Measurements from ENCODE around the gene MAEA. TPM values are rescaled to one million over a fixed set of nuclear protein-coding genes. Genes with fewer than 3 reads are reported as not detected.
A peak's percentile ranks its signal among the peaks of the same experiment; 100 is the strongest.
"Not testable (repeated sequence)": the region's sequence is repeated elsewhere in the genome, so short reads cannot be mapped to it uniquely, and the experiment has no call there.

The MAEA gene
- total RNA-seq, 1 experiment from 2014 or later: 19.1 TPM

GRCh38 chr4:1325681-1326635 lies 36.3 kb downstream of the MAEA start:
- in situ Hi-C loops (cut with HindIII; ENCODE audit: low pct_unique_long_range_greater_than_20kb, low sequenced_read_pairs): no loop called here
- DNase-seq (ENCODE audit: low read depth): no peak

GRCh38 chr4:1326751-1327525 lies 37.2 kb downstream of the MAEA start:
- in situ Hi-C loops (cut with HindIII; ENCODE audit: low pct_unique_long_range_greater_than_20kb, low sequenced_read_pairs): no loop called here
- DNase-seq (ENCODE audit: low read depth): no peak

DNA sequence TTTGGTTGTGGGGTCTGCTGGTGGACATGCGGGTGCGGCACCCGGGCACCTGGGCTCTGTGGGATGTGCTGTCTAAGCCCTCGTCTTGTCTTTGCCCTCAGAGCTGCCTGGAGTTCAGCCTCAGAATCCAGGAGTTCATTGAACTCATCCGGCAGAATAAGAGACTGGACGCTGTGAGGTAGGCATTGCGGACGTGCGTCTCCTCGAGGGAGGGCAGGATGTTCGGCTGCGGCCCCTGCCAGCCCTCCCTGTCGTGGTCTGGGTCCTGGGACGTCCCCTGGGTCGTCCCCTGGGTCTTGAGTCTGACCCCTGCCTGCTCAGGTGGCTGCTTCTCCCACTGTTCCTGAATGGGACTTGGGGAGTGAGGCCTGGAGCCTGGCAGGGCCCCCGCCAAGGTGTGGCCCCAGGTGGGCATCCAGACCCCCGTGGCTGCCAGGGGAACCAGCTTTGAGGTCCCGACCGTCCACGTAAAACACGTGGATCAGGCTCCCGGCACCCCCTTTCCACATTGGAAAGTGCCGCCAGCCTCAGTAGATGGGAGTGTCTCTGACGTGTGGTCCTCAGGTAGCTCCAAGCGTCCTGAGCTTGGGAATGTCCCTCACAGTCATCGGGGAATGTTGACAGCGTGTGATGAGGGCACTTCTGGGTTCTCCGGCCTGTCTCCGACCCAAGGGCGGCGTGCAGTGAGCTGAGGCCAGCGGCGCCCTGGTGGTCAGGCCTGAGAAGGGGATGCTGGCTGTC lies 38.0 kb downstream of the MAEA start:
- in situ Hi-C loops (cut with HindIII; ENCODE audit: low pct_unique_long_range_greater_than_20kb, low sequenced_read_pairs): no loop called here
- DNase-seq (ENCODE audit: low read depth): no peak

- in situ Hi-C loops (cut with HindIII; ENCODE audit: low pct_unique_long_range_greater_than_20kb, low sequenced_read_pairs): no loop called here
- DNase-seq (ENCODE audit: low read depth): no peak
Observed at GRCh38 chr4:1328267-1329155, 38.8 kb downstream of the MAEA start.

DNA sequence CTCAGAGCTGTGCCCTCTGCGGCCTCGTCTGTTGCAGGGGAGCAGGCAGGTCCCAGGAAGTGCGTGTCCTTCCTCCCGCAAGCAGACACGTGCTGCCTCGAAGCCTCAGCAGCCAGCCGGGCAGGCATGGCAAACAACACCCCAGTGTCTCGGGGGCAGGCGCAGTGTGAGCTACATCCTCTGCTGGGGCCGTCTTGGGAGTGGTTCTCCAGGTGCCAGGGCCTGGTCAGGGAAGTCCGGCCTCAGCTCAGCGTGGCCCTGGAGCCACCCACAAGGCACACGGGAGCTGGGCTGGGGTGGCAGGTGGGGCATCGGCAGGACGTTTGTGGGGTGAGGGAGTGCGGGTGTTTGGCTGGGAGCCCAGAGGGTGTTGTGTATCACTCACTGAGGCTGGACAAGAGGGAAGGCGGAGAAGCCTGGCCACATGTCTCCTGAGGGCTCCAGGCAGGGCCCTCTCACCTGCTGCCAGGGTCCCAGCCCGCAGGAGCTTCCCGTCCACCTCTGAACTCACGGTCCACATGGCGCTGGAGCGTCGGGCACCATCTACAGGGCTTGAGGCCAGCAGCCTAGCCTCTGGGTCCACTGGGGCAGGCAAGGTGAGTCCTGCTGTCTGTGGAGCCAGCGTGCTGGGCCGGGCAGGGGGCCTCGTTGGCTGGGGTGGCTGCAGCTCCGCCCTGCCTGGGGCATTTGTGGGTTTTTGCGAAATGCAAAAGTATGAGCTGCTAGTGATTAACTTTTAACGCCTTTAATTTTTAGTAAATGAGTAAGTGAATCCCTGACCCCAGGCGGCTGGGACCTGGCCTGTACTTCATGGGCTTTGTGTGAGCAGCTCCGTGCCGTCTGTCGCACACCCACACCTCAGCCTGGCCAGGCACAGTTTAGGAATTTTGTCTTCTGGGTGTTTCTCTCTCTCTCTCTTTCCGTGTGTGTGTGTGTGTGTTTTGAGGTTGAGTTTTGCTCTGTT lies 40.0 kb downstream of the MAEA start:
- in situ Hi-C loops (cut with HindIII; ENCODE audit: low pct_unique_long_range_greater_than_20kb, low sequenced_read_pairs): no loop called here
- no peak for DNase-seq (ENCODE audit: low read depth)

DNA sequence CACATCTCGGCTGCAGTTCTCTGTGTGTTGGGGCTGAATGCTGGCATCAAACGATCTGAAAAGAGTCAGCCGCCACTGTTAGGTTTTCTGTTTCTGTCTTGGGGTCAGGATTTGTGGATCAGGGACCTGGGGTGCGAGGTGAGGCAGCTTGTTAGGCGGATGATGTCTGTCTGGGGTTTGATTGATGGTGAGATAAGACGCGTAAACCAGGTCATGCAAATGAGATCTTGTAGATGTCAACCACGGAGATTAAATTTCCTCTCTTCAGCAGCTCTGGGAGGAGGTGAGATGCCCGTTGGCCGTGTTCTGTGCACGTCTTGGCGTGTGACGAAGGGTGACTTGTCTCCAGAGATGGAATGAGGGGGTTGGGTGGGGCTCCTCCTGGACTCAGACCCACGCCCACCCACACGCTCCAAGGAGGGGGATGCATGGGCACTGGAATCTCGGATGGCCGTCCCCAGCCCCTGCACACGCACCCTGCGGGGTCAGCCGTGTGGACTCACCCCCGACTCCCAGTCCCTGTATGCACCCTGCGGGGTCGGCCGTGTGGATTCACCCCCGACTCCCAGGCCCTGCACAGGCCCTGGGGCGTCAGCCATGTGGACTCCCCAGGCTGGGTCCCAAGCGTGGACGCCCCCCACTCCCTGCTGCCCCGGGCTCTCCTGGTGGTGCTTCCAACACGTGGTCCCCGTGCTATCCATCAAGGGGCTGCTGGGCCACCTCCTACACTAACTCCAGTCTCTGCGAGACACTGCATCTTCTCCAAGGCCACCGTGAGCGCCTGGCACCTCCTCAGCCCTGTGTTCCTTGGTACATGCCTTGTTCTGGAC lies 41.3 kb downstream of the MAEA start:
- in situ Hi-C loops (cut with HindIII; ENCODE audit: low pct_unique_long_range_greater_than_20kb, low sequenced_read_pairs): no loop called here
- DNase-seq (ENCODE audit: low read depth): no peak

GRCh38 chr4:1331591-1332353 lies 42.1 kb downstream of the MAEA start:
- DNase-seq (ENCODE audit: low read depth): no peak
- in situ Hi-C loops (cut with HindIII; ENCODE audit: low pct_unique_long_range_greater_than_20kb, low sequenced_read_pairs): no loop called here

DNA sequence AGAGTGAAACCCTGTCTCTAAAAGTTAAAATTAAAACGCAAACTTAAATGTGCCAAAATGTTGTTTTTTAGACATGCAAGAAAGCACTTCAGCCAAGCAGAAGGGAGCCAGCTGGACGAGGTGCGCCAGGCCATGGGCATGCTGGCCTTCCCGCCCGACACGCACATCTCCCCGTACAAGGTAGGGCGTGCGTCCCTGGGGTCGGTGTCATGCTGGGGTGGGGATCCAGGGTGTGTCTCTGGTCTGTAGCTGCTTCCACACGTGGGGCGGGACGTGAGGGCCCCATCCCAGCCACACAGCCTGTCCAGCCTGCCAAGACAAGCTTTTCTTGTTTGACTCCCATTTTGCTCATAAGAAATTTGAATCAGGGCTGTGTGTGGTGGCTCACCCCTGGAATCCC lies 43.0 kb downstream of the MAEA start:
- no peak for DNase-seq (ENCODE audit: low read depth)
- in situ Hi-C loops (cut with HindIII; ENCODE audit: low pct_unique_long_range_greater_than_20kb, low sequenced_read_pairs): no loop called here

- DNase-seq (ENCODE audit: low read depth): no peak
- in situ Hi-C loops (cut with HindIII; ENCODE audit: low pct_unique_long_range_greater_than_20kb, low sequenced_read_pairs): no loop called here
Observed at GRCh38 chr4:1333256-1333655, 43.6 kb downstream of the MAEA start.

DNA sequence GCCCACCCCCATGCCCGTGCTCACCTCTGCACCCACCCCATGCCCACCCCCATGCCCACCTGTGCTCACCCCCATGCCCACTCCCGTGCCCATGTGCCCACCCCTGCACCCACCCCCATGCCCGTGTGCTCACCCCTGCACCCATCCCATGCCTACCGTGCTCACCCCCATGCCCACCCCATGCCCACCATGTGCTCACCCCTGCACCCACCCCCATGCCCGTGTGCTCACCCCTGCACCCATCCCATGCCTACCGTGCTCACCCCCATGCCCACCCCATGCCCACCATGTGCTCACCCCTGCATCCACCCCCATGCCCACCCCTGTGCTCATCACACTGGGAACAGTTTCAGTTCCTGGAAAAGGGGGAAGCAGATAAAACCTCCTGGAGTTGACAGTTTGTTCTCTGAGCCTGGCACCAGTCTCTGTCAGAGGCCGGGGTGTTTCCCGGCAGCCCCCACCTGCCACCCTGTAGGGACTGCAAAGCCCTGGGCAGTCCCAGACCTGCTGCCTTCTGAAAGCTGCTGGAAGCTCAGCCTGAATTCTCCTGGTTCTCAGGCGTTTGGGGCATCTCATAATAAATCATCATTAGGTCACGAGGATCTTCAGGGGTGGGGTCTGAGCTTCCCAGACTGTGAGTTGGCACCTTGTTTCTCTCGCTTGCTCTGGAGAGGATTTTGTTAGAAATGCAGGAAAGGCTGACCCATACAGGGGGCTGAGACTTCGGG lies 44.3 kb downstream of the MAEA start:
- DNase-seq (ENCODE audit: low read depth); in situ Hi-C loops (cut with HindIII; ENCODE audit: low pct_unique_long_range_greater_than_20kb, low sequenced_read_pairs): not testable (repeated sequence)

- in situ Hi-C loops (cut with HindIII; ENCODE audit: low pct_unique_long_range_greater_than_20kb, low sequenced_read_pairs): no loop called here
- no peak for DNase-seq (ENCODE audit: low read depth)
Observed at GRCh38 chr4:1334579-1334895, 44.8 kb downstream of the MAEA start.

- DNase-seq (ENCODE audit: low read depth); in situ Hi-C loops (cut with HindIII; ENCODE audit: low pct_unique_long_range_greater_than_20kb, low sequenced_read_pairs): not testable (repeated sequence)
Observed at GRCh38 chr4:1335193-1335883, 45.6 kb downstream of the MAEA start.

DNA sequence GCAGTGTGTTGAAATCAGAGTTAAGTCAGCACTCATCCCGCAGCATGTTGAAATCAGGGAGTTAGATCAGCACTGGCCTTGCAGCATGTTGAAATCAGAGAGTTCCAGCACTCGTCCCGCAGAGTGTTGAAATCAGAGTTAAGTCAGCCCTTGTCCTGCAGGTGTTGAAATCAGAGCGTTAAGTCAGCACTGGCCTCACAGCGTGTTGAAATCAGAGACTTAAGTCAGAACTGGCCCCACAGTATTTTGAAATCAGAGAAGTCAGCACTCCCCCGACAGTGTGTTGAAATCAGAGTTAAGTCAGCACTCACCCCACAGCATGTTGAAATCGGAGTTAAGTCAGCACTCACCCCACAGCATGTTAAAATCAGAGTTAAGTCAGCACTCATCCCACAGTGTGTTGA lies 46.4 kb downstream of the MAEA start:
- DNase-seq (ENCODE audit: low read depth): no peak
- in situ Hi-C loops (cut with HindIII; ENCODE audit: low pct_unique_long_range_greater_than_20kb, low sequenced_read_pairs): no loop called here

DNA sequence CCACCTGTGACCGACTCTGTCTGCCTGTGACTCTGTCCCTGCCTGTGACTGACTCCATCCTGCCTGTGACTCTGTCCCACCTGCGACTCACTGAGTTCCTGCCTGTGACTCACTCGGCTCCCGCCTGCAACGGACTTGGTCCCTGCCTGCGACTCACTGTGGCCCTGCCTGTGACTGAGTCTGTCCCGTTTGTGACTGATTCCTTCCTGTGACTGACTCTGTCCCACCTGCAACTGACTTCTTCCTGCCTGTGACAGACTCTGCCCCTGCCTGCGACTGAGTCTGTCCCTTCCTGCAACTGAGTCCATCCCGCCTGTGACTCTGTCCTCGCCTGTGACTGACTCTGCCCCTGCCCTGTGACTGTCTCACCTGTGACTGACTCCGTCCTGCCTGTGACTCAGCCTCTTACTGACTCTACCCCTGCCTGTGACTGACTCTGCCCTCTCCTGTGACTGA lies 47.7 kb downstream of the MAEA start:
- in situ Hi-C loops (cut with HindIII; ENCODE audit: low pct_unique_long_range_greater_than_20kb, low sequenced_read_pairs): no loop called here
- peak; percentile 79 for DNase-seq (ENCODE audit: low read depth)

All from Caki2 (cell line).